ENCODE data around the gene COLGALT1.
"Not testable (repeated sequence)": the region's sequence is repeated elsewhere in the genome, so short reads cannot be mapped to it uniquely, and the experiment has no call there.

COLGALT1 gene

DNA sequence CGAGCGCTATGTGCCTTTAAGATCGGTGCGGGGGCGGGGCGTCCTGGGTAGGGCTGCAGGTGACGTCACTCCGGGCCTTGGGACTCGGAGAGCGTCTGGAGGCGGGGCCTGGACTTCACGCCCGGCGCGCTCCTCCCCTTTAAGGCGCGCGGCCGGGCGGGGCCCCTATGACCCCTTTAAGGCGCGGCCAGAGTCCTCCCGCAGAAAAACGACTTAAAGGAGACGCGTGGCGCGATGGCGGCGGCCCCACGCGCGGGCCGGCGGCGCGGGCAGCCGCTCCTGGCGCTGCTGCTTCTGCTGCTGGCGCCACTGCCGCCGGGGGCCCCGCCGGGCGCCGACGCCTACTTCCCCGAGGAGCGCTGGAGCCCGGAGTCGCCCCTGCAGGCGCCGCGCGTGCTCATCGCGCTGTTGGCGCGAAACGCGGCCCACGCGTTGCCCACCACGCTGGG lies at the start of gene COLGALT1:
Gene COLGALT1, plus strand, starts transcription at position 170 of the 449 bp plus-strand sequence. Its CDS starts 65 bp downstream, at position 235.
- peak; percentile 99 for DNase-seq

DNA sequence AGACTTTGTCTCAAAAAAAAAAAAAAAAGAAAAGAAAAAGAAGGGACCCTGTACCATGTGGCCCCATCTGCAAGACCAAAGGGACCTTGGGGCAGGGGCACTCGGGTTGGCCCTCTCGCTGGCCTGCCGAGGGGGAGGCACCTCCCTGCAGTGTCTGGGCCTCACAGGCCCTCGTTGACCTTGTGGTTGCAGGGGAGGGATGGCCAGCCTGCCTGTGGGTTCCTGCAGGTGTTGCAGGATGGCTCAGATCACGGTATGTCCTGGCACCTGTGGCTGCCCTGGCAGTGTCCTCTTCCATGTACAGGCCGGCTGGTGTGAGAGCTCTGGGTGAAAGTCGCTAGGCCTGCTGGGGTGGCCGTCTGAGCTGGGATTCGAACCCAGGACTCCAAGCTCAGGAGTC lies 48.7 kb upstream of the COLGALT1 start:
- no peak for DNase-seq

DNA sequence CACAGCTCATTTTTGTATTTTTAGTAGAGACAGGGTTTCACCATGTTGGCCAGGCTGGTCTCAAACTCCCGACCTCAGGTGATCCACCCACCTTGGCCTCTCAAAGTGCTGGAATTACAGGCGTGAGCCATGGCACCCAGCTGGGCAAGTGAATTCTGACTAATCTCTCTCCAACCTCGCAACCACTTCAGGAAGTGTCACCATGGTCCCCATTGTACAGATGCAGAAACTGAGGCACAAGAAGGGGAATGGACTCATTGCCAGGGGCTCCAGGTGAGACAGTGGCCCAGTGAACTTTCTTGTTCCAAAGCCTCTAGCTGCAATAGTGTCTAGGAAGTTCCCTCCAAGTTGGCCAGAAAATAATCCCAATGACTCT lies 46.9 kb upstream of the COLGALT1 start:
- DNase-seq, result not testable (repeated sequence)

DNA sequence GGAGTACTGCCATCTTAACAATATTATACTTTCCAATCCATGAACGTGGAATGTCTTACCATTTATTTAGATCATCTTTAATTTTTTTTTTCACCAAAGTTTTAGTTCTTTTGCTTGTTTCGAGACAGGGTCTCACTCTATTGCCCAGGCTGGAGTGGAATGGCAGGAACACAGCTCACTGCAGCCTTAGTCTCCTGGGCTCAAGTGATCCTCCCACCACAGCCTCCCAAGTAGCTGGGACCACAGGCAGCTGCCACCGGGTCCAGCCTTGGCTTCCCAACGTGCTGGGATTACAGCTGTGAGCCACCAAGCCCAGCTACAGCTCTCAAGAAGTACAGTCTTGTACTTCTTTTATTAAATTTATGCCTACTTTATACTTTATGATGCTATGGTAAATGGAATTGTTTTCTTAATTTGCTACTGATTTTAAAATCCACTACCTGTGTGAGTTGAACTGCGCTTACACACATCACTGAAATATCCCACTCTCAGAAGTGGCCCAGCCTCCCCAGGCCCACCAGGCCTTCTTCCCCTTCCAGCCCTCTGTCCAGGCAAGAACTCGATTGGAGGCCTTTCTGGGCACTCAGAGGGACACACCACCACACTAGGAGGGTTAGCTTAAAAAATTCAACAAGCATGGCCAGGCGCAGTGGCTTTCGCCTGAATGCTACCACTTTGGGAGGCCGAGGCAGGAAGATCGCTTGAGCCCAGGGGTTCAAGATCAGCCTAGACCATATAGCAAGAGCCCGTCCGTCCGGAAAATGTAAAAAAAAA lies 45.0 kb upstream of the COLGALT1 start:
- DNase-seq, result no peak

DNA sequence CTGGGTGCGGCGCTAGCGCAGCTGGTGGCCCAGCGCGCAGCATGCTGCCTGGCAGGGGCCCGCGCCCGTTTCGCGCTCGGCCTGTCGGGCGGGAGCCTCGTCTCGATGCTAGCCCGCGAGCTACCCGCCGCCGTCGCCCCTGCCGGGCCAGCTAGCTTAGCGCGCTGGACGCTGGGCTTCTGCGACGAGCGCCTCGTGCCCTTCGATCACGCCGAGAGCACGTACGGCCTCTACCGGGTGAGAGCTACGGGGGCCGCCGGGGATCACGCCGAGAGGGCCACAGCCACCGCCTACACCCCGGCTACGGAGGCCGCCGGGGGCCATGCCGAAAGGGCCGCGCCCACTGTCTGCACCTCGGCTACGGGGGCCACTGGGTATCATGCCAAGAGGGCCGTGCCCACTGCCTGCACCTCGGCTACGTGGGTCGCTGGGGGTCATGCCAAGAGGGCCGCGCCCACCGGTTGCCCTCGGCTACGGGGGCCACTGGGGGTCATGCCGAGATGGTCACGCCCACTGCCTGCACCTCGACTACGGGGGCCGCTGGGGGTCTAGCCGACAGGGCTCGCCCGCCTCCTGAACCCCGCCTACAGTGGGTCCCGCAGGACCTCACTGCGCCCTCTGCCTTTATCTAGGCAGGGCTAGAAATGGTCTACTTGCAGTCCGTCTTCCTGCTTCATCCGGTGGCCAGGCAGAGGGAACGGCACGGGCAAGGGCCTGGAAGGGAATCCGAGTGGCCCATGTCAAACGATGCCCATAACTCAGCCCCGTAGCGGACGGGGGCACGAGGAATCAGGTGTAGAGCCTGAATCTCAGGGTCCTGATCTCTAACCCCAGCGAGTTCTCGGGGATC lies 43.5 kb upstream of the COLGALT1 start:
- DNase-seq, result peak; percentile 93

DNA sequence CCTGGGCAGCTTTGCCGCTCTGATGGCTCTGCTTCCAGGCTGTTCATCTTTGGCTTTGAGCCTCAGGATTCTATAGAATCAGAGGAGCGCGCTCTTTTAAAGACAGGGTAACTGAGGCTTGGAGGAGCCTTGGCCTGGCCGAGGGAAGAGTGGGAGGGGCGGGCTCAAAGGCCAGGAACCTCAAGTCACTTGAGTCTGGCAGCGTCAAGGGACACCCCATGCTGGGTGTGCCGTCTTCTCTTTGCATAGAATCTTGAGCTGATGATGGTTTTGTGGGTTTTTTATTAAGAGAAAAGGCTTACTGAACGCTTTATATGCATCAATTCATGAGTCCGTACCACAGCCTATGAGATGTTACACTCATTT lies 42.9 kb upstream of the COLGALT1 start:
- no peak for DNase-seq

DNA sequence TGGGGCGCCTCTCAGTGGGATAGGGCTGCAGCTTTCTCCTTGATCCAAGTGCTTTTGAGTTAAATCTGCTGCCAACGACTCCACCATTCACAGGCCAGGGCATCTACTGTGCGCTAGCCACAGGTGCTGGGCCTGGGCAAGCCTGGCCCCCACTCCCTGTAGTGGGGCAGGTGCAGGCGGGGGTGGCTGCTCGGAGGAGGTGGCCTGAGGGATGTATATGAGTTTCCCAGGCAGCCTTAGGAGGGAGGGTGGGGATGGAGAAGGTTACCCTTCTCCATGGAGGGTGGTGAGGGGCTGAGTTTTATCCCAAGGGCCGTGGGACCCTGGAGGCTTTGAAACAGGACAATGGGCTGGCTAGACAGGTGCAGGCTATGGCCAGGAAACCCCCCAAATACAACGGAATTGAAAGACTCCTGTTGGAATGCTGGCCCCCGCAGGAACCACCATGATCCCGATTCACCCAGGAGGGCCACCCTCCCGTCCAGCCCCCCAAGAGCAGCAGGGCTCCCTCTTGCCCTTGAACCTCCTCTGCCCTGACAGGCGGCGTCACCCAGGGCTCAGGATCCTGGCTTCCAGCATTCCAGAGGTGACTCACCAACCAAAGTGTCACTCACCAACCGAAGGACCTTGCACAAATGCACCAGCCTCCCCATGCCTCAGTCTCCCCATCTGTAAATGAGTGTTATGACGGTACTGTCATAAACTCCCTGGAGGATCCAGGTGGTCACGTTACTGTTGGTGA lies 39.9 kb upstream of the COLGALT1 start:
- DNase-seq, result no peak

DNA sequence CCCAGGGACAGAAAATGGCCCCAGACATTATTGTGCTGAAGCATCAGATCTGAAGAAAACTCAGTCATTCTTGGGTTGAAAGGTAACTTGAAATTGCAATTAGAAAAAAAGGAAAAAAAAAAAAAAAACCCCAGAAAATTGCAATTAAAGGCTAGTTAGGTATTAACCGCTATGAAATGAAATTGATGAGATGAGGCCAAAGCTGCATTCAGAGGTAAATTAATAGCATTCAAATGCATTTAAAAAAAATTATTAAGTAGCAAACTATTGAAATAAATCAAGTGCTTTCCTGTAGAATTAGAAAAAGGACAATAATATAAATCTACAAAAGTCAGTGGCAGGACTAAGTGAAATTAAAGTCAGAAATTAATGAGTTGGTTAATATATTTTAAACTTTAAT lies 37.6 kb upstream of the COLGALT1 start:
- no peak for DNase-seq

DNA sequence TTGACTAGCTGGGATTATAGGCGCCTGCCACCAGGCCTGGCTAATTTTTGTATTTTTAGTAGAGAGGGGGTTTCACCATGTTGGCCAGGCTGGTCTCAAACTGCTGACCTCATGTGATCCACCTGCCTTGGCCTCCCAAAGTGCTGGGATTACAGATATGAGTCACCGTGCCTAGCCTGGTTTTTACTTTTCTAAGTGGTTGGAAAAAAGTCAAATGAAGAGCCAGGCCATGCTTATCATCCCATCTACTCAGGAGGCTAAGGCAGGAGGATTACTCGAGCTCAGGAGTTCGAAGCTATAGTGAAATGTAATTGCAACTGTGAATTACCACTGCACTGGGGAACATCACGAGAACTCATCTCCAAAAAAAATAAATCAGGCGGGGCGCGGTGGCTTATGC lies 36.8 kb upstream of the COLGALT1 start:
- not testable (repeated sequence) for DNase-seq

DNA sequence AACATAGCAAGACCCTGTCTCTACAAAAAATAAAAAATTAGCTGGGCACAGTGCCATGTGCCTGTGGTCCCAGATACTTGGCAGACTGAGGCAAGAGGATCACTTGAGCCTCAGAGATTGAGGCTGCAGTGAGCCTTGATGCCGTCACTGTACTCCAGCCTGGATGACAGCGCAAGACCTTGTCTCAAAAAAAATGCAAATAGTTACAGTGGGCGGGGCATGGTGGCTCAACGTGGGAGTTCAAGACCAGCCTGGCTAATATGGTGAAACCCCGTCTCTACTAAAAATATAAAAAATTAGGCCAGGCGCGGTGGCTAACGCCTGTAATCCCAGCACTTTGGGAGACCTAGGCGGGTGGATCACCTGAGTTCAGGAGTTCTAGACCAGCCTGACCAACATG lies 35.5 kb upstream of the COLGALT1 start:
- DNase-seq, result no peak

DNA sequence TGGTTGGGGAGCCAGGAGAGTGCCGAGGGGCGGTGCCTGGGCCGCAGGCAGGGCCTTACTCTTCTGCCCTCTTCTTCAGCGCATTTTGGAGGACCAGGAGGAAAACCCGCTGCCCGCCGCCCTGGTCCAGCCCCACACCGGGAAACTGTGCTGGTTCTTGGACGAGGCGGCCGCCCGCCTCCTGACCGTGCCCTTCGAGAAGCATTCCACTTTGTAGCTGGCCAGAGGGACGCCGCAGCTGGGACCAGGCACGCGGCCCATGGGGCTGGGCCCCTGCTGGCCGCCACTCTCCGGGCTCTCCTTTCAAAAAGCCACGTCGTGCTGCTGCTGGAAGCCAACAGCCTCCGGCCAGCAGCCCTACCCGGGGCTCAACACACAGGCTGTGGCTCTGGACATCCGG lies 34.6 kb upstream of the COLGALT1 start:
- DNase-seq, result no peak

DNA sequence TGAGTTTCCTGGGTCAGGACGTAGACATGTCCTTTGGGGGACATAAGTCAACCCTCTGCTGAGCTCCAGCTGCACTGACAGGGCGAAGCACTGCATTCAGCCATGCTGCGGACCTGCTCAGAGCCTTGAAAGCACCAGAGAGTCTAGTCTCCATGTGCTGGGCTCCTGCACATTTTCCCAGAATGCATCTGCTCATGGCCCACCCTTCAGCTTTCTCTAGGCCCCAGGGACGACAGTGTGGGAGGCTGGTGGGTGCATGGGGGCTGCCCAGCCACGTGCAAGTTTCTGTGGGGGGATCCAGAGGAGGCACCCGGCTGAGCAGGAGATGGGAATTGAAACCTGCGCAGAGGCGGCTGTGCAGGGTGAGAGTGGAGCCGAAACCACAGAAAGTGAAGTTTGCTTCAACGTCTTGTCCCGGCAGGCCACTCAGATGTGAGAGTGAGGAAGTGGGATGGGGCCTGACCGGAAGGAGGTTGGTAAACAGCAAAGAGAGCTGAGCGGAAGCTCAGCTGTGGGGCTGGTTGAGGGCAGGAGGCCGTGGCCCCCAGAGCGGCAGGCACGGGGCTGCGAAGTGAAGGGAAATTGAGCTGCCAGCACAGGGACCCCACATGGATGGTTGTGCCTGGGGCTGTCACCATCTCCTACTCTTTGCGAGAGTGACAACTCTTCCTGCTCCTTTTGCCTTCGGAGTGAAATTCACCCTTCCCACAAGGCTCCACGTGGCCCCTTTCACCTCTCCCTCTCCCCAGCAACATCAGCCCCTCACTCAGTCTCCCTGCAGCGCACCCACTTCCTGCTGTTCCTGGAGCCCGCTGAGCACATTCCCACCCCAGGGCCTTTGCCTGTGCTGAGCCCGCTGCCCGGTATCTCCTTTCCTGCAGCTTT lies 32.2 kb upstream of the COLGALT1 start:
- peak; percentile 87 for DNase-seq

DNA sequence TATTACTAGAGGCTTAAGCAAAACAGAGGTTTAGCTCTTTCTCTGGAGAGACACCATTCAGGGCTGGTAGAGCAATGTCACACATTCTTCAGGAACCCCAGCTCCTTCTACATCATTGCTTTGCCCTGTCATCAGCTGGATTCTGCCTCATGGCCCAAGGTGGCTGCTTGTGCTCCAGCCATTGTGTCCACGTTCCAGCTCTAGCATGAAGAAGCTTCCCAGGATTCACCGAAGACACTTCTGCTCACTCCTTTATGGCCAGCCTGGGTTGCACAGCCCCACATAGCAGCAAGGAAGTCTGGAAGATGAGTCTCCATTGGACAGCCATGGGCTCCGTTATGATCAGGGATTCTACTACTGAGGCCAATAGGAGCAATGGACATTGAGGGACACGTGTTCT lies 30.8 kb upstream of the COLGALT1 start:
- no peak for DNase-seq

DNA sequence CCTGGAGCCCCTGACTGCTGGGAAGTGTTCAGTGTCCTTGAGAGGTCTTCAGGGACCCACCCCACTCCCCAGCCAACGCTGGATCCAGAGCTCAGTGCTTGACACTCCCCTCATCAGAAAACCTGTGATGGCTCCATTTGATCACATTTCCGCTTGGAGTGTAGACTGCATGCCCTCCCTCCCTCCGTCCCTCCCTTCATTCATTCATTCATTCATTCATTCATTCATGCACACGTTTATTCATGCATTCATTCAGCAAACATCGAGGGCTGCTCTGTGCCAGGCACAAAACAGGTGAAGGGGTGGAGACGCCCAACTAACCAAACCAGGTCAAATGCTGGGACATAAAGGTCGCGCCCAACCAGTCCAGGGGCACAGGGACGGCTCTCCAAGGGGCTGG lies 30.3 kb upstream of the COLGALT1 start:
- DNase-seq, result no peak

DNA sequence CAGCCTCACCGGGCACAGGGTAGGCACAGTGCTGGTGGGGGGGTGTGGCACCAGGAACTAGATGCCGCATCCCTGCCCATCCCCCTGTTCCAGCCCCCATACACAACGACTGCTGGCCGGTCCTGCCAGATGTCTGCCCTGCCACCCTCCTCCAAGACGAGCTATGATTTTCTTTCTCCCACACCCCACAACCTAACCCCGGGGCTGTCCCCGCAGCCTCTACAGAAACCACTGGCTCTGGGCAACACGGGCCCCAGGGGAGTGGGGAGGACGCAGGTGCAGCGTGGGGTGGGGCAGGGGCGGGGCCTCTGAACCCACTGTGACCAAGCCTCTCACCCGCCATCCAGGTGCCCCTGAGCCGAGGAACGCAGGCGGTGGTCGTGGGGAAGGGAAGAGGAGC lies 28.5 kb upstream of the COLGALT1 start:
- DNase-seq, result no peak

DNA sequence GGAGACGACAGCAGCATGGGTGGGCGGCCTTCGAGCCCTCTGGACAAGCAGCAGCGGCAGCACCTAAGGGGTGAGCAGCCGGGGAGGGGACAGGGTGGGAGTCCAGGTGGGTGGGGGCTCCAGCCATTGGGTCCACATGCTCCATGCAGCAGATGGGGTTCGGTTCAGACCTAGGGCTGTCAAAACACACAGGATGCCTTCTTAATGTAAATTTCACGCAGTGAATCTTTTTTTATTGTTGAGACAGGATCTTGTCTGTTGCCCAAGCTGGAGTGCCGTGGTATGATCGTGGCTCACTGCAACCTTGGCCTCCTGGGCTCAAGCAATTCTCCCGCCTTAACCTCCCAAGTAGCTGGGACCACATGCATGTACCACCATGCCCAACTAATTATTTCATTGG lies 28.1 kb upstream of the COLGALT1 start:
- no peak for DNase-seq

DNA sequence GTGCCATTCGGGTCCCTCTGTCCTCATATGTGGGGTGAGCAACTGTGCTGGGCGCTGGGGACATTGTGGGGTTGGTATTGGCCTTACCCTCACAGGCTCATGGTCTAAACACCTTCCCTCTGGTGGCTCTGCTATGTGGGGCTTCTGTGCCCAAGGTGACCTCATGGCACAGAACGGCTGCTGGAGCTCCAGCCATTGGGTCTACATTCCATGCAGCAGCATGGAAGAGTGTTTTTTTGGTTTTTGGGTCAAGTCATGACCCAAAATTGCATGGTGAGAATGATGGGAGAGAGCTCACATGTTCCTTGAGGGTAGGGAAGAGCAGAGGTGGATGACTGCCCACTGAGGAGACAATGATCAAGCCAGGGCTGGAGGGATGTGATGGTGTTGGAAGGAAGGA lies 26.8 kb upstream of the COLGALT1 start:
- DNase-seq, result no peak

DNA sequence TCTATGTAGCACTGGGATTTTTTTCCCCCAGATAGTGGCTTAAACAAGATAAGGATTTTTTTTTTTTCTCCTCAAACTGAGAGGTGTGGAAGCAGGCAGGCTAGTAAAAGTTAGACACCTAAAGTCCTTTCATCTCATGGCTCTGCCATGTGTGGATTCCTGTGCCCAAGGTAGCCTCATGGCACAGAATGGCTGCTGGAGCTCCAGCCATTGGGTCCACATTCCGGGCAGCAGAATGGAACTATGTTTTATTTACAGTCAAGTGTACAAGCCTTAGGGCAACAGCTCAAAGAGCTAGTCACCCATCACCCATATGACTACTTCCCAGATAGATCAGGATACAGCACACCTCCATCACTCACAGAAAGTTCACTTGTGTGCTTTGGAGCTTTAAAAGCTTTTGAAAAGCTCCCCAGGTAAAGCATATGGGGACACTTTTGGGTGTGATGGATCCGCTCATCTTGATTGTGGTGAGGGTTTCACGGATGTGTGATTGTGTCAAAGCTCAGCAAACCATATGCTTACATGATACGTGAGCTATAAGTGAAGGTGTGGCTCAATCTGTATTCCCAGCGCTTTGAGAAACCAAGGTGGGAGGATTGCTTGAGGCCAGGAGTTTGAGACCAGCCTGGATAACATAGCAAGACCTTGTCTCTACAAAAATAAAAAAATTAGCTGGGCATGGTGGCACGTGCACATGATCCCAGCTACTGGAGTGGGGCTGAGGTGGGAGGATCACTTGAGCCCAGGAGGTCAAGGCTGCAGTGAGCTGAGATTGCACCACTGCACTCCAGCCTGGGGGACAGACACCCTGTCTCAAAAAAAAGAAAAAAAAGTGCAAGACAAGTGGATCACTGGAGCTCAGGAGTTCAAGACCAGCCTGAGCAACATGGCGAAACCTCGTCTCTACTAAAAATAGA lies 25.9 kb upstream of the COLGALT1 start:
- no peak for DNase-seq

DNA sequence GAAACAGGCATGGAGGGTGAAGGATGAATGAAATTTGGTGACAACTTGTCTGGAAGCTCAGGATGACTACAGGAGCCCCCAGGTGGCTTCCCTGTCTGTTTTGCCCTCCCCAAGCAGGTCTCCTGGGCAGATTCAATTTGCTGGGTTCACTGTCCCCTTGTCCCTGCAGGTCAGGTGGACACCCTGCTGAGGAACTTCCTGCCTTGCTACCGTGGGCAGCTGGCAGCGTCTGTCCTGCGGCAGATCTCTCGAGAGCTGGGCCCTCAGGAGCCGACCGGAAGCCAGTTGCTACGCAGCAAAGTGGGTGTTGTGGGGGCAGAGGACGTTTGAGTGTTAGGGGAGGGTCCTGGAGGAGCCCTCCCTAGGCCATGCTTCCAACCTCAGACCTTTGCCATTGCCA lies 24.9 kb upstream of the COLGALT1 start:
- DNase-seq, result no peak

DNA sequence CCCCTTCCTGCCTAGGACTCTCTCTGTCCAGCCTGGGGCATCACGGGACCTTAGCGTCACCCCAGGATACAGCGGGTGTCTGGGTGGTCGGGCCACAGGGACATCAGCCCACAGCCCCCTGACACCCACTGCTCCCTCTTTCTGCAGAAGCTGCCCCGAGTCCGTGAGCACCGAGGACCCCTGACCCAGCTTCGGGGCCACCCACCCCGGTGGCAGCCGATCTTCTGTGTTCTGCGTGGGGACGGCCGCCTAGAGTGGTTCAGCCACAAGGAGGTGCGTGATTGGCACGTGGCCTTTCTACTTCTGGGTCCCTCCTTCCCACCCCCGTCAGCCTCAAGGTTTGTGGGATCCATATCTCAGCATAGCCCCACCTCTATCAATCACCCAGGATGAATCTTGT lies 23.3 kb upstream of the COLGALT1 start:
- DNase-seq, result no peak

DNA sequence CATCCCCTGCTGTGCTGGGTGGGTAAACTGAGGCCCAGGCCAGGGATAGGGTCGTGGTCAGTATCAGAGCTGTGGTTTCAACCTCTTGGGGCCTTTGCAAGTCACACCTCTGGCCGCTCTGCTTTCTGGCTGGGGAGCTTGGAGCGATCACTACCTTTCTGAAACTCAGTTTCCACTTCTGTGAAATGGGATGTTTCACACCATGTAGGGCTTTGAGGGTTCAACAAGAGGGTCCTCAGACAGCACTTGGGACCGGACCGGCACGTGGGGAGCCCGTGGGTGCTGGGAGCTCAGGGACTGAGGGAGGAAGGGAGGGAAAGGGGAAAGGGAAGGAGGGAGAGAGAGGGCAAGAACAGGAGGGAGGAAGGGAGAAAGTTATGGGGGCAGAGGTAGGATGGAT lies 22.9 kb upstream of the COLGALT1 start:
- no peak for DNase-seq
